DND-41 (cell line): Measurements from ENCODE around the gene BNIP2.
"Not testable (repeated sequence)": the region's sequence is repeated elsewhere in the genome, so short reads cannot be mapped to it uniquely, and the experiment has no call there.

Source experiments
- ATAC-seq: fragments of 200-7000 bp; cut with Tn5 transposase; 3 replicates; pipeline ENCODE4 v1.9.1; 2021; ENCODE audit warnings: low read depth; ENCODE audit not compliant: insufficient read depth
- DNase-seq: peaks from one replicate; pipeline ENCODE4 v3.0.0-alpha.2; 2020
- H2AFZ ChIP-seq: 2 replicates; pipeline ENCODE4 v1.6.0; 2012; ENCODE audit warnings: low read depth, low read length
- H3K27ac ChIP-seq: 2 replicates; pipeline ENCODE4 v1.5.1; 2012; ENCODE audit warnings: low read length, inconsistent platforms
- H3K27me3 ChIP-seq: fragments of 200-600 bp; sonication (generic); 2 replicates; pipeline ENCODE4 v1.6.0; 2012; ENCODE audit warnings: low read length, mild to moderate bottlenecking, inconsistent platforms; ENCODE audit not compliant: insufficient read depth, poor library complexity
- H3K36me3 ChIP-seq: 2 replicates; pipeline ENCODE4 v1.5.1; 2012; ENCODE audit warnings: low read length, inconsistent platforms; ENCODE audit not compliant: insufficient read depth
- H3K4me1 ChIP-seq: 2 replicates; pipeline ENCODE4 v1.5.1; 2012; ENCODE audit warnings: mild to moderate bottlenecking, low read length; ENCODE audit not compliant: insufficient read depth
- H3K4me2 ChIP-seq: 2 replicates; pipeline ENCODE4 v1.6.0; 2012; ENCODE audit warnings: mild to moderate bottlenecking, moderate library complexity, low read length, inconsistent platforms; ENCODE audit not compliant: insufficient read depth
- H3K4me3 ChIP-seq, 2 experiments: fragments of 200-600 bp in 1 of 2; shearing (Covaris generic) in 1 of 2; 2 replicates each; pipeline ENCODE4 v1.5.1; 2012 to 2016; ENCODE audit warnings: inconsistent platforms in 2 of 2, low read length in 2 of 2, mild to moderate bottlenecking in 2 of 2, low read depth in 1 of 2, moderate library complexity in 1 of 2
- H3K79me2 ChIP-seq: 2 replicates; pipeline ENCODE4 v1.6.0; 2012; ENCODE audit warnings: low read length, inconsistent platforms; ENCODE audit not compliant: insufficient read depth
- H3K9ac ChIP-seq: 2 replicates; pipeline ENCODE4 v1.6.0; 2012; ENCODE audit warnings: low read depth, mild to moderate bottlenecking, inconsistent platforms, low read length, moderate library complexity
- H3K9me3 ChIP-seq: 2 replicates; pipeline ENCODE4 v1.5.1; 2012; ENCODE audit warnings: low read length, moderate library complexity, mild to moderate bottlenecking, inconsistent platforms; ENCODE audit not compliant: insufficient read depth, severe bottlenecking
- H4K20me1 ChIP-seq: 2 replicates; pipeline ENCODE4 v1.6.0; 2012; ENCODE audit warnings: low read length; ENCODE audit not compliant: insufficient read depth
- CTCF ChIP-seq: IDR thresholded peaks from 2 replicates; pipeline ENCODE4 v1.5.1; 2012; ENCODE audit warnings: borderline replicate concordance, low read length, moderate library complexity, mild to moderate bottlenecking; ENCODE audit not compliant: poor library complexity, severe bottlenecking; ENCODE audit errors: extremely low read depth
- EZH2 ChIP-seq: IDR thresholded peaks from 3 replicates; pipeline ENCODE4 v1.6.1; 2012; ENCODE audit warnings: borderline replicate concordance, low read depth, mild to moderate bottlenecking, moderate library complexity, low read length, inconsistent platforms; ENCODE audit not compliant: severe bottlenecking

The BNIP2 gene

DNA sequence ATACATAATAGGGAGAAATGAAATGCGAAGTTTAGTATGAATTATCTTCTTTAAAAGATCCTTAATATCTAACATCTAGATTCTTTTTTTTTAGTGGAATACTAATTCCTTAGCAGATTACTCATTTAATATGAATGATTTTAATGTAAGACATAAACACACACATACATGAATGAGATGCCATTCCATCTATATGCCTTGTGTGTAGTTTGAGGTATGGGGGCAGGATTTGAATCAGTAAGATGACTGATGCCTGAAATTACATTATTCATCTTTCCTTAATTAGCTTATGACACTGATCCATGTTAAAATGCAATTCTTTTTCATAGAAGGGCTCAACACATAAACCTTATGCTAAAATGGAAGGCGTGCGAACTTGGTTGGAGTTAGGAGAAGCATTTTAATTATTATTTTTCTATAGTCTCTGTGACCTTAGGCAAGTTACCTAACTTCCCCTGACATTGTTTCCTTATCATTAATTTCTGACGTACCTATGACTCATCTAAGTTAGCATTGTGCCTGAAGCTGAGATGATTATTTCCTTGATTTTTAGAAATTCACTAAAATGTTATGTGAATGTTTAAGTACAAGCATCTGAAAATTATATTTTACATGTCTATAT, 10.8 kb upstream of the BNIP2 start:
- DNase-seq (no peak), ATAC-seq (no peak)
- Histone ChIP-seq H3K4me3 (no peak overlapping the region), H3K9me3 (no peaks in the 10 kb centered on the region), H2AFZ (no peak overlapping the region), H3K27me3 (peaks cover 9% of the 10 kb centered on the region), H3K27ac (no peak overlapping the region), H3K9ac (no peak overlapping the region), H4K20me1 (no peaks in the 10 kb centered on the region), H3K36me3 (no peaks in the 10 kb centered on the region), H3K4me2 (no peak overlapping the region), H3K79me2 (no peaks in the 10 kb centered on the region), H3K4me1 (no peaks in the 10 kb centered on the region)
- TF ChIP-seq EZH2 (no peak), CTCF (no peak)

- DNase-seq, H3K27ac ChIP-seq, H3K79me2 ChIP-seq, H3K4me2 ChIP-seq, H3K4me3 ChIP-seq, H3K4me1 ChIP-seq, H2AFZ ChIP-seq, H3K9me3 ChIP-seq, H3K27me3 ChIP-seq, H3K36me3 ChIP-seq, ATAC-seq, H3K9ac ChIP-seq, H4K20me1 ChIP-seq: not testable (repeated sequence)
Measured at GRCh38 chr15:59698065-59698464, 8.9 kb upstream of the BNIP2 start.

- H3K27ac ChIP-seq = no peak overlapping the region
- no peak for ATAC-seq
- no peaks in the 10 kb centered on the region for H3K9me3 ChIP-seq
- no peaks in the 10 kb centered on the region for H3K79me2 ChIP-seq
- H2AFZ ChIP-seq = no peak overlapping the region
- peaks cover 3% of the 10 kb centered on the region for H3K27me3 ChIP-seq
- H3K9ac ChIP-seq = no peak overlapping the region
- H3K4me1 ChIP-seq = no peaks in the 10 kb centered on the region
- no peaks in the 10 kb centered on the region for H4K20me1 ChIP-seq
- TF ChIP-seq CTCF (no peak), EZH2 (no peak)
- no peaks in the 10 kb centered on the region for H3K36me3 ChIP-seq
- DNase-seq = no peak
- no peak overlapping the region for H3K4me2 ChIP-seq
- H3K4me3 ChIP-seq = no peak overlapping the region
Measured at GRCh38 chr15:59696332-59696731, 7.2 kb upstream of the BNIP2 start.

DNA sequence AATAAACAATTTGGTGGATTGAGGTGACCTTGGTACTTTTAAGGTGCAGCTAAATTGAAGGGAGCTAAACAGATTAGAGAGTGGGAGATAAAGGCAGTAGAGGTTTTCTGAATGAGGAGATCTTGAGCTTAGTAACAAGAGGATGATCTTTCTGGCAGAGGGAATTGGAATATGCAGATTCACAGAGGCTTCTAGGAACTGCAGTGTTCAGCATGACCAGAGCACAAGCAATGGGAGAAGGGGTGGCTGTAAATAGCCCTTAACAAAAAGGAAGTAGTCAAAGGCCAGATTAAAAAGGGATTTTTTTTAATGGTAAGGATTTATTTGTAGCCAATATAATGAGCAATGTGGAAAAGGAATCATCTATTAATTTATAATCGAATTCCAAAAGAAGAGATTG, 5.7 kb upstream of the BNIP2 start:
- H3K4me3 ChIP-seq = no peak overlapping the region
- no peak for DNase-seq

More for the DNA sequence above, 5.7 kb upstream of the BNIP2 start:
- H3K27ac ChIP-seq = no peak overlapping the region
- H3K9ac ChIP-seq = no peak overlapping the region
- H3K27me3 ChIP-seq = peaks cover under 1% of the 10 kb centered on the region
- no peak overlapping the region for H3K4me2 ChIP-seq
- no peak for TF ChIP-seq CTCF
- no peak for TF ChIP-seq EZH2
- no peak for ATAC-seq
- H3K9me3 ChIP-seq = no peaks in the 10 kb centered on the region
- H4K20me1 ChIP-seq = no peaks in the 10 kb centered on the region
- H3K4me1 ChIP-seq = peaks cover 11% of the 10 kb centered on the region
- no peaks in the 10 kb centered on the region for H3K36me3 ChIP-seq
- H3K79me2 ChIP-seq = no peaks in the 10 kb centered on the region
- no peak overlapping the region for H2AFZ ChIP-seq
